Left ventricle myocardium superior (tissue), 1 donor: ENCODE measurements around the gene DNER. TPM values are rescaled to one million over a fixed set of nuclear protein-coding genes. Genes with fewer than 3 reads are reported as not detected.
"Not testable (repeated sequence)": the region's sequence is repeated elsewhere in the genome, so short reads cannot be mapped to it uniquely, and the experiment has no call there.

Source experiments
- ATAC-seq: fragments of 200-7000 bp; cut with Tn5 transposase; one replicate; pipeline ENCODE4 v1.9.1; 2020; ENCODE audit warnings: mild to moderate bottlenecking, moderate library complexity
- DNase-seq: peaks from one replicate; pipeline ENCODE4 v3.0.0-alpha.2; 2020
- intact Hi-C: fragments of 100-400 bp; cut with micrococcal nuclease; formaldehyde crosslinking; loops from one replicate; pipeline ENCODE4 v1.11.0; 2022
- total RNA-seq: library from RNA; stranded (reverse); fragmentation: NEBNext Ultra II Directional; extraction: Animal tissue kit (Norgen Biotek cat#: 25700); gene quantifications from one replicate; pipeline ENCODE4 v1.2.1, GENCODE V29; 2021
- donor health status: DM: no; HTN: yes; CAD: no; lungs with severe emphysema.

The DNER gene
- total RNA-seq, 1 donor from 2014 or later: 1.6 TPM

DNA sequence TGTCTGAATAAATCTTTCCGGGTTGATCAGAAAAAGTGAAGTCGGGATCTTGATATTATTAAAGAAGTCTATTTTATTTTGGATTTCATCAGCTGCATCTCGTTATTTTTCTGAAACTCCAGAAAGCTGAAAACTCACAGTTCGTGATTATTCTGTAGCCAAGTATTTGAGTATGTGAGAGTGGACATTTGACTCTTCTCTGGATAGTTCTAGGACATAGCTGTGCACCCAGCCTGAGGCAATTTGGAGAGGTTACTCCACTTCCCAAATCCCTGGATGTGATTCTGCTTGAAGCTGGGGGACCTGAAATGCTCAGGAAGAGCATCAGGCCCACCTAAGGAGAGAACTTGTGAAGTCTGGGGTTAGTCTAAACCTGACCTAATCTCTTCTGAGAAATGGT is 325.6 kb downstream of the DNER start:
- DNase-seq (no peak), ATAC-seq (peak; percentile 57)
- intact Hi-C loops: no loop called here

DNA sequence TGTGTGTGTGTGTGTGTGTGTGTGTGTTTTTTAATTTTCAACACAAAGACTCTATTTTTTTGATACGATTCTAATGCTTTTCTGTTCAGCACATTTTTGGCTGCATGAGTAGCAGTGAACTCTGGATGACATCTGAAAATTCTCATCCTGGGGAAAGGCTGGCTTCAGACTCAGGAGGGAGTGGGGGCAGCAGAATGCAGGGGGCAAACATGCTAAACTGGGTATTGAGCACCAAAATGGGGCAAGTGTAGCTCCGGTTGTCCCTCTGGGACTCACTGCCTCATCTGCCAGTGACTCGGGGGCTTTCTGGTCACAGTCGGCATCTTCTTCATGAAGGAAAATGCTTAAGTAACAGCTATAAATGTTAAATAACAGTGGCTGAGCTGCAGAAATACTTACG is 326.5 kb downstream of the DNER start:
- DNase-seq (no peak), ATAC-seq (peak; percentile 71)
- intact Hi-C loops: no loop called here

DNA sequence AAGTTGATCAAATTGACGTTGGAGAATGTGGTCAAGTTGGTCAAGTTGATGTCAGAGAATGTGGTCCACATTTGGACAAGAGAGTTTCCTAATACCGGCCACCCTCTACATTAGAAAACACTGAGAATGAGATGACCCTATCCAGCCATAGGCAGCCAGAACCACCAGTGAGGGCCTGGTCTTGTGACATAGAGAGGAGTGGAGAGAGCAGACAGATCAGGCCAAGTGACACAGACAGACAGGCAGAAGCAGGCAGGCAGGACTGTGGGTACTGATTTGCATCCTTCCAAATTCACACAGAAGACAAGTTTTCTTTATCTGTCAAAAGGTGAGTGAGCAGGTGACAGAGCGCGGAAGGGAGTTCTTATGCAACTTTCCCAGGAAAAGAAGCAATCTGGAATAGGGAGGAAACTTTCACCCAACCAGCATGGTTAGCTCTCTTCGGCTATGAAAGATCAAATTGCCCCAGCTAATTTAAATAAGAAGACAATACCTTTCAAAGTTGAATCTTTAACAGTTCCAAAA is 334.2 kb downstream of the DNER start:
- ATAC-seq: no peak
- DNase-seq: no peak
- intact Hi-C loops: no loop called here

DNA sequence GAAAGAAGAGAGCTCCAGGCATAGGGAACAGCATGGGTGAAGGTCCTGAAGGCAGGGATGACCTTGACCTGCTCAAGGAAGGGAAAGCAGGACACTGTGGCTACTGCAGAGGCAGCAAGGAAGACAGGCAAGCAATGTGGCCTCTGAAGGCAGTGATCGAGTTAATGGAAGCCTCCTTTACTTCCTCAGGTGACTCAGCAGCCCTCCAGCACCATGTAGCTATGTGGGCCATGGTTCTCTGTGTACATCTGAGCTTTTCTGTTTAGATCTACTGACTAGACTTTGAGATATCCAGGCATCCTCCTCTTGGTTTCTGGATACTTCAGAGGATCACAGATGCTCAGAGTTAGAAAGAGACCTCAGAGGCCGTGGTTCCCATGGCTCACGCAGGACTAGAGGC is 336.0 kb downstream of the DNER start:
- ATAC-seq: no peak
- intact Hi-C loops: no loop called here
- DNase-seq: no peak

DNA sequence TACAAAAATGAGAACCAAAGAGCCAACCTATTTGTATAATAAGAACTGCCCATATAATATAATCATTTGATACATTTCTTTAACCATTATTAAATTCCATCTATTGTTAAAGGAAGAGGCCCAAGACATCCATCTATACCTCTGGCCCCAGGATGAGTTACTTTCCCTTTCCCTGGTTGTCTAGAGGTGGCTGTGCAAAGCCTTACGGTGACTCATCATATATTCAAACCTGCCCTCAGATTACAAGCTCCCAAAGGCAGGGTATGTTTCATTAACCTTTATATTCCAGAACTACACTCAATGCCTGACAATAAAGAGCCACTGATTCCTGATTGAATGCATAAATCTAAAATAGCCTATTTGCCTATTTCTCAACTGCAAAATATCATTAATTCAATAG is 337.5 kb downstream of the DNER start:
- ATAC-seq (no peak), DNase-seq (no peak)
- intact Hi-C loops: no loop called here

DNA sequence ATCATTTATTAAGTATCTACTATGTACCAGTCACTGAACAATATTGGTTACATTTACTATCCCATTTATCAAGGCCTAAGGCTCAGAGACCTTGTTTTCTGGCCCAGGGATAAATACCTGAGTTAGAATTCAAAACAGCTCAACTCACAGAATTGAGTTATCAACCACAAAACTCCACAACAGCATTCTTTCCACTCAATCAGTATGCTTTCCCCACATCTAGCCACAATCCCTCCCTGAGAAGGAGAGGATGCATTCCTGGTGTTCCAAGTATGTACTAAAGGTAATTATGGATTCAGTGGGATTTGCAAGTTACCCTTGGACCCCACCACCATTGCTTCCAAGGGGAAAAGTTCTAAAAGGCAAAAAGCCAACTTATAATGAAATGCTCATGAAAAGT is 339.1 kb downstream of the DNER start:
- no peak for ATAC-seq
- no peak for DNase-seq
- intact Hi-C loops: no loop called here

DNA sequence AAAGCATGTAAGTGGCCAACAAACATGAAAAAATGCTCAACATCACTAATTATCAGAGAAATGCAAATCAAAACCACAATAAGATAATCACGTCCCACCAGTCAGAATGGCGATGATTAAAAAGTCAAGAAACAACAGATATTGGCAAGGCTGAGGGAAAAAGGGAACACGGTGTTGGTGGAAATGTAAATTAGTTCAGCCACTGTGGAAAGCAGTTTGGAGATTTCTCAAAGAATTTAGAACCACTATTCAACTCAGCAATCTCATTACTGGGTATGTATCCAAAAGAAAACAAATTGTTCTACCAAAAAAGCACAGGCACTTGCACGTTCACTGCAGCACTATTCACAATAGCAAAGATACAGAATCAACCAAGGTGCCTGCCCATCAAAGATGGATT is 341.0 kb downstream of the DNER start:
- intact Hi-C loops, DNase-seq: not testable (repeated sequence)
- ATAC-seq: peak; percentile 18

DNA sequence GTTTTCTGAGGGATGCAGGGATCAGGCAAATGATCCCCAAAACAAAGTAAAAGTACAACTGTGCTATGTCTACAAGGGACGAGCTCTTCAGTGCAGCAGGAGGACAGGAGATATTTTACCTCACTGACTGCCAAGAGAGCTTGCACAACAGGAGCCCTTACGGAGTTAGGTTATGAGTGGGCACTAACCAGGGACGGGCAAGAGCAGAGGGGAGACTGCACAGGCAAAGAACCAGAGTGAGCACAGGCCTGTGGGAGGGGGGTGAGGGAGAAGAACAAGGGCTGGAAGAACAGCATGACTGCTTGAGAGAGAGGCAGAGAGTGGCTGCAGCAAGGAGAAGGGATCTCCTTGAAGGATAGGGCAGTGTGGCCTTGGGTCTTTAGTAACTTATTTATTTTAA is 342.1 kb downstream of the DNER start:
- DNase-seq (no peak), ATAC-seq (no peak)
- intact Hi-C loops: no loop called here

DNA sequence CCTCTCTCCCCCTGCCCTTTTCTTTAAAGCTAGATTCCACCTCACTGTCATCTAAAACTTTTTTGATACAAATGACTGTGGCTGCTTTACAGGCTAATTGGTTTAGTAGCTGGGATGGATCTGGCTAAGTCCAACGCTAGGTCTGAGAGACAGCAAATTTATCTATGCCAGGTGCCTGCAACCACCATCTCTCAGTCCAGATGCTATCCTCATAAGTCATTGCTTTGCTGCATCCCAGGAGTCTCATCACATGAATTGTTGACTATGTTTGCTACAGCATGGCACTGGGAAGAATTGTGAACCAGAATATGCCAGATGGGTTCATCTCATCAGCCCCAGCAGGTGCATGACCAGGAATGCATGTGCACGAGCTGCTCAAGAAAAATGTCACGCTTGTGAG is 343.3 kb downstream of the DNER start:
- no peak for ATAC-seq
- intact Hi-C loops: no loop called here
- no peak for DNase-seq

DNA sequence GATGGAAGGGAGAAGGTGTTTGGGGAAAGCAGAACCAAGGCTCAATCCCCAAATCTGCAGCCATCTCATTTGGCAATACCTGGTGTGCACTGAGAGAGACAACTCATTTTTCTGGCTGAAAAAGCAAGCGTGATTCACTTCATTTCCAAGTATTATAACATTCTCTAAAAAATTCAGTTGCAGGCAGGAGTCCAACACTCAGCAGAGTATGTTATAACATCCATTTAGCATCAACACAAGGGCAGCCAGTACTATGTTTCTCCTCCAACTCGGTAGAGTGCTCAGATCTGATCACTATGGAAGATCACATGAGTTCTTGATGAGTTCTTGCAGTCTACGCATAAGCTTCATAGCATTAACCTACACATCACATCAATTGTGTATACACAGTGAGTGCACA is 343.8 kb downstream of the DNER start:
- ATAC-seq (peak; percentile 47), DNase-seq (no peak)
- intact Hi-C loops: no loop called here

DNA sequence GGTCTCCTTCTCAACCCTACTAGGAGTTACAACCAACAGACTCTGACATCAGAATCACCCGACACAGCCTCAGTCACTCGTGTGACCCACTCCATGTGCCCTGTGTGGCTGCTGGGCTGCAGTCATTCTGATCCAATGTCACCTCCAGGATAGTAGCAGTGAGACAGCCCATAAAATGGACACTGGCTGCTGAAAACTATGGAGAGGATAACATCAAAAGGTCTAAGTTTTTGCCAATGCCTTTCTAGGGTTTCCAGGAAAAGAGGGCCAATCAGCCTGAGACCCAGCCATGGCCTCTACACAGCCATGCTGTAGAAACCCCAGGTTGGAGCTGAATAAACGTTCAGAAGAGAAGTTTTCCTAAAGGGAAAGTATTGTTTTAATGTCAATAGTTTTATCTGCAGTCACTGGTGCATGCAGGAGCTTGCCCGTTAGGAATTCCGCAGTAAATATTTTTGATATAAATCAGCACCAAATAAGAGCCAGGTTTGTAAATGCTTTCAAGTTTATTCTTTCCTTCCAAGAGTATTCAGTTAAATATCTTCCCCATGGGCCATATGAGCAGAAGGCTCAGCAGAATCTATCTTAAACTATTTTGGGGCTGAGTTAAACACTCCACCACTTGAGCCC is 351.1 kb downstream of the DNER start:
- intact Hi-C loops: no loop called here
- ATAC-seq: no peak
- DNase-seq: no peak

DNA sequence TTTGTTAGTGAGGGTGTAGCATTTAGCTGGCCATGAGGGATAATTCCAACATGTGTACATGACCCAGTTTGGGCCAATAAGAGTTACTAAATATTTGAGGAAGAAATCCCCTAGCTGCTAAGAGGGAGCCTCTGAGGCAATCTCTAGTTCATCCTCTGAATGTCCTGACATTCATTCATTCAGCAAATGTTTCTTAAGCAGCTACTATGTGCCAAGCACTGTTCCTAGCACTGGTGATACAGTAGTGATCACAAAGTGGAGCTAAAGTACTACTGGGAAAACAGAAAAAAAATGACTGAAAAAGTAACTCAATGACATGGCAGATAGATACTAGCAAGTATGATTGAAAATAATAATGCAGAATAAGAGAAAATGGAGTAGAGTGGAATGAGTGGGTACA is 363.5 kb downstream of the DNER start:
- intact Hi-C loops: no loop called here
- no peak for DNase-seq
- no peak for ATAC-seq

DNA sequence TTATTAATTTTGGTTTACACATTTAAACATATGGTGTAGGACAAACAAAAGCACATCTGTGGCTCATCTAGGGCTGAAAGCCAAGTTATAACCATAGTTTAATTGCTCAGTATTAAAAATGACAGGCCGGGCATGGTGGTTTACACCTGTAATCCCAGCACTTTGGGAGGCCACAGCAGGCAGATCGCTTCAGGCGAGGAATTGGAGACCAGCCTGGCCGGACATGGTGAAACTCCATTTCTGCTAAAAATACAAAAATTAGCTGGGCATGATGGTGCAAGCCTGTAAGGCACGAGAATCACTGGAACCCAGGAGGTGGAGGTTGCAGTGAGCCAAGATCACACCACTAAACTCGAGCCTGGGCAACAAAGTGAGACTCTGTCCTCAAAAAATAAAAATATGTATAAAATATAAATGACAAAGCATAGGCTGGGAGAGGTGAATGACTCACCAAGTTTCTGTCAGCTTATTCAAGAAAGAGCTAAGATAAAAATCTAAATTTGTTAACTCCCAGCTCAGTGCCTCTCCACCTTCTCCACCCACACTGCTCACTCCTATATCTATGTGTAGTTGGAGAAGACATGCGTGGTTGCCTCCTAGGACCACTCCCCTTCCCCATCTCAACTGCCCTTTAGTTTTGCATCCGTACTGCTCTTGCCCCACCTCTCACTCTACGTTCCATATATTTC is 364.1 kb downstream of the DNER start:
- ATAC-seq (no peak), DNase-seq (no peak)
- intact Hi-C loops: no loop called here

DNA sequence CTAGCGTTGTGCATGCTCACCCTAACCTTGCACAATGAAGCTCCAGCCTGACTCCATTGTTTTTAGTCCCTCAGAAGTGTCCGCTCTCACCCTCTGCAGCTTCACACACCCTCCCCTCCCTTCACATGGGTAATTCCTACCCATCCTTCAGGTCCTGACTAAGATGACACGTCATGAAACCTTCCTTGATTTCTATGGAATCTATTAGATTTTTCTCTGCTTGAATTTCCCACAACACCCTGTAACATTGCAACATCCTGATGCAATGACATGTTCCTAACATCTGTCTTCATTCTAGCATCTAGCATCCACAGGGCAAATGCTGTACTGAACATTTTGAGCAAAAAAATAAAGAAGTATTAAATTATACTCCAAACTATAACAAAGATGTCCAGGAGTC is 366.2 kb downstream of the DNER start:
- ATAC-seq (peak; percentile 41), DNase-seq (no peak)
- intact Hi-C loops: no loop called here

DNA sequence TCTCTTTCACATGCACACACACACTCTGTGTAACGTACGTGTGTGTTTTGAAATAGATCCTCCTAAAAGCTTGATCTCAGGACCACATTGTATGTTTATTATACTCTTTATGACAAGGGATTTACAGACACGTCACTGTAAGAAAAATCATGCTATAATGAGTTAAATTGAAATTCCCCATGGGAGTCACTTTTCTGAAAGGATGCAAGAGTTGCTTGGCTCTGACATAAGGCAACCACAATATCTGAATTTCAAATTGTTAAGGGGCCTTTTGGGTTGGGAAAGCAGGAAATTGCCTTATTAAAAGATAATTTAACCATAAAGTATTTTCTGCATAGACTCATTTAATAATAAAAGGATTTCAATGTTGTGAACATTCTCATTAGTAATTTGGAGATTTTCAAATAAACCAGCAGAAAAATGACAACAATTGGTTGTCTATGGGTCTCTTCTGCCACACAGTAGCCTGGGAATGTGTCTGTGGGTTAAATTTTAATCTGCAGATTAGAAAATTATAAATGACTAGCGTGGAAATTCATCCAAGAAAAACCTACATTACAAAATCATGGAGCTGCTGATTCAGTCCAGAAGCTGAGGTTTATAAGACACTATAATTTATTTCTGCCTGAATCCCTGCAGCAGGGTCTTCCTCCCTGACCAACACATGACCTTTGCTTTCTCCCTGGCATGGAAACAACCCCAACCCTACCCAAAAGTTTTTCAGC is 367.4 kb downstream of the DNER start:
- no peak for ATAC-seq
- no peak for DNase-seq
- intact Hi-C loops: no loop called here

DNA sequence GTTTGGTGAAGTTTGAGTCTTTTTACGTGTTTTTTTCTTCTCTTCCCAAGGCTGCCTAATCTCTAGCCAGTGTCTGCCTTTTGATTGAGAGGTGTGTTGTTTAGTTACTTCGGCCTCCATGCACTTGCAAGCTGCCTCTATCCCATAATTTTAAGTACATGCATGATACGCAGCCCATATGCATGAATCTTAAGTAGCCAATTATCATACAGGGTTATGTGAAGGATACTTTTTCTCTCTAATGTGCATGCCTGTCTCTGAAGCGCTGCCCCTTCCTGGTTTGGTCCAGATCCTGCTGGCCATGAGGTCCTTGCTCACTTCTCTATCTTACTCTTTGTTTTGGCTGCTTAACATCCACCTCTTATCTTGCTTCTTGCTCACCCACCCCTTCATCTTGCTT is 369.4 kb downstream of the DNER start:
- no peak for DNase-seq
- intact Hi-C loops: no loop called here
- no peak for ATAC-seq

DNA sequence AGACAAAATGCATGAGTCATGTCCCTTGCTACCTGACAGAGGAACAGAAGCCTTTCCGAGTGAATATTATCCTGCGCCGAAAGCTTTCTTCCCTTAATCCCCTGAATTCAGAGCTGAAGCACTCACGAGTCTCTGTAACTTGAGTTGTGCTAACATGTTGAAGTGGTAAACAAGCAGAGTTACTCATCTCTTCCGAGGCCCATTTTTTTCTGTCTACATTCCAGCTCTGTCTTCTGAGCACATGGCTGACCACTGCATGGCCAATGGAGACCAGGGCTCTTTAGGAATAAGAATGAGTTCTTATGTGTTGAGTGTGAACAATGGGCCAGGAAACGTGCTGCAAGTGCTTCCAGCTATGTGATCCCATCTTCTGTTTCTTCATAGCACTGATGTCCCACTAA is 370.2 kb downstream of the DNER start:
- DNase-seq (no peak), ATAC-seq (no peak)
- intact Hi-C loops: no loop called here

DNA sequence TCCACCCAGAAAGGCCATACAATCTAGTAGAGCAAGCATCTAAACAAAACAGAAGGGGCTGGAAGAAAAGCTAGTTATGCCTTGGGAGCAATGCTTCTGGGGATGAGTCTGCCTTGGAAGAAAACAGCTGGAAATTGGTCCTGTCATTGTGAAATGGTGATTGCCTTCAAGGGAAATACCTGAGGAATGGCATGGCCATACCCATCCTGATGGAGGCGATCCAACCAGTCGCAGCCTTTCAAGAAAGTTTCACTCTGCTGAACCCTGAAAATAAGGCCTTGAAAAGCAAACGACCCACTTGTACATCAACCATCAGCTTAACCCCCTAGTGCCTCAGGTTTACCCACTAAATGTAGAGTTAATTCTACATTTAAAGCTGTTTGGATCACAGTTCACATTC is 370.7 kb downstream of the DNER start:
- intact Hi-C loops: no loop called here
- no peak for ATAC-seq
- DNase-seq: no peak

DNA sequence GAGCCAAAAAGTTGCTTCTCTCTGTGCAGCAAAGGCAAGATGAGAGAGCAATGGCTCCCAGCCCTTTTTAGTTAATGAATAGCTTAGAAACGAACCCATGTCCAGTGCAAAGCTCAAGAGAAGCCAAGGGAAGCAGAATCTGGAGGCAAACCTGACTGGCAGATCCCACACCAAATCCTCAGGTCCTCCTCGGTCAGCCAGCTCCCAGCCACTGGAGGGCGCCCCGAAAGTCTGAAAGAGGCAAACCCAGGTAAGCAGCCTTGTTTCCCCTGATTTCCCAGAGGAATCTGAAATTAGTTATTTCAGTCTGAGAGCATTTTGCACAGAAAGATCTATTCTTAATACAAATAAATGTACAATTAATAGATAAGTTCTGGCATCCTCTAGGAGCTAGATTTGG is 372.0 kb downstream of the DNER start:
- ATAC-seq (no peak), DNase-seq (peak; percentile 56)
- intact Hi-C loops: no loop called here

DNA sequence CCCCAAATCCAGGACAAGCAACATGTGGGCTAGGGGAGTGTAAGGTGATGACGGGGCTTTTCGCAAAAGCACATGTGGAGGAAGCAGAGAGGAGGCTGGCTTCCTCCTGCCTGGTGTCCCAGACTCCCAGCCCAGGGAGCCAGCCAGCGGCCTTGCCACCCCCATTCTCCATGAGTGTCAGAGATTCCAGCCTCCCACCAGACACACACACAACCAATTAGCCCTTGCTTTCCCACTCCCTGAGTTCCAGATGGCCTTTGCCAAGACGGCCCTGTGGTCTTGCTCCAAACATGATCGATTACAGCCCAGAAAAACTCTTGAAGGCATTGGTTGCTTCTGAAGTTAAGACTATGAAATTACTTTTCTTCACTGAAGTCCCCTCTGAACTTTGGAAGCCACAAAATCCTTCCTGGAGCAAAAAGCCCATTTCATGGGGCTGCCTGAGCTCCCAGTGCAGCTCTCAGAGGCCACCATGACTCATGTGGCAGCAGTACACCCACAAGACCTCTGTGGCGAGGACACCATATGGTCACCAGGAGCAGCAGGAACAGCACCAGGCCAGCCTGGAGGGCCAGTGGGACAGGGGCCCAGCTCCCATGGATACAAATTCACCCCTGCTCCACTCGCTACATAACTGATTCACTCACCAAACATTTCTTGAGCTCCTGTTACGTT is 374.1 kb downstream of the DNER start:
- DNase-seq (no peak), ATAC-seq (no peak)
- intact Hi-C loops: no loop called here
